Psoas muscle (tissue), 8 donors: ENCODE data around the gene SLC9A7. TPM values are rescaled to one million over a fixed set of nuclear protein-coding genes. Genes with fewer than 3 reads are reported as not detected.
A peak's percentile ranks its signal among the peaks of the same experiment; 100 is the strongest.

ENCODE experiments used
- ATAC-seq, 4 donors: fragments of 200-7000 bp; cut with Tn5 transposase; one replicate each; pipeline ENCODE4 v1.9.1; 2020; ENCODE audit warnings: moderate library complexity in 3 of 4, mild to moderate bottlenecking in 2 of 4
- DNase-seq, 2 donors: peaks; one replicate each; pipeline ENCODE4 v3.0.0-alpha.2; 2020
- H3K27ac ChIP-seq: fragments of 200-600 bp; one replicate; pipeline ENCODE4 v1.8.0; 2022
- H3K27me3 ChIP-seq, 3 donors: fragments of 200-600 bp in 1 of 3; one replicate each; pipeline versions ENCODE4 v1.6.1 to v1.8.0; 2013 to 2022; ENCODE audit warnings: low read length in 2 of 3, mild to moderate bottlenecking in 2 of 3, moderate library complexity in 1 of 3; ENCODE audit not compliant: insufficient read depth in 3 of 3
- H3K36me3 ChIP-seq, 2 donors: fragments of 200-600 bp in 1 of 2; one replicate each; pipeline versions ENCODE4 v1.6.1 to v1.8.0; 2013 to 2022; ENCODE audit warnings: low read depth in 1 of 2, mild to moderate bottlenecking in 1 of 2, moderate library complexity in 1 of 2; ENCODE audit not compliant: insufficient read depth in 1 of 2
- H3K4me1 ChIP-seq: fragments of 200-600 bp; one replicate; pipeline ENCODE4 v1.8.0; 2022
- H3K4me3 ChIP-seq: fragments of 200-600 bp; one replicate; pipeline ENCODE4 v1.8.0; 2022; ENCODE audit warnings: mild to moderate bottlenecking
- H3K9me3 ChIP-seq: fragments of 200-600 bp; one replicate; pipeline ENCODE4 v1.8.0; 2022
- WGBS, 3 donors: extraction: QIAGEN DNeasy Blood & Tissue Kit; methylation state at CpG; one replicate each; pipeline versions ENCODE4 v1.1.6 to v1.1.7; 2013; 5-methylcytosine and 5-hydroxymethylcytosine counted together
- intact Hi-C, 2 donors: fragments of 100-400 bp; cut with DNase I; formaldehyde crosslinking; loops; one replicate each; pipeline versions ENCODE4 v1.11.0 to v1.14.2; 2022
- polyA plus RNA-seq, 3 donors: library from polyadenylated mRNA; stranded (reverse); fragments of 200-250 nt; gene quantifications; one replicate each; pipeline ENCODE4 v1.2.3, GENCODE V29; 2013
- total RNA-seq, 4 donors: library from RNA; stranded (reverse); fragmentation: NEBNext Ultra II Directional in 2 of 4; extraction: Animal tissue kit (Norgen Biotek cat#: 25700) in 2 of 4; gene quantifications; one replicate each; pipeline versions ENCODE4 v1.2.1 to v1.2.4, GENCODE V29; 2021 to 2023
- TF ChIP-seq, protein P1 (sequence below): fragments of 200-600 bp; IDR thresholded peaks from one replicate; pipeline ENCODE4 v1.8.0; 2022; ENCODE audit warnings: antibody characterized with exemption
- donor health status: healthy with polysubstance abuse.
- donor health status: DM: no; HTN: no; CAD: no; lungs with moderate emphysema.
- donor health status: Bipolar disorder and iron deficiency.
- donor health status: healthy.
- donor health status: DM: yes; HTN: yes; CAD: no.
- donor health status: DM: no; HTN: no; CAD: no.
- donor health status: DM: no; HTN: no; CAD: no.
- donor health status: DM: yes; HTN: yes; CAD: no.

Gene SLC9A7
- total and polyA plus RNA-seq, 7 donors = 1.5 to 14.0 (median 8.2) TPM

- intact Hi-C loops = loop anchor here in 1 of 2 donors (5.0 kb wide), 1 partner anchor 128 kb away; no protein-coding TSS in a partner anchor
- Histone ChIP-seq H3K27ac (no peak overlapping the region), H3K4me1 (no peaks in the 10 kb centered on the region), H3K9me3 (no peaks in the 10 kb centered on the region), H3K27me3 (no peaks in the 10 kb centered on the region), H3K36me3 (no peaks in the 10 kb centered on the region), H3K4me3 (no peak overlapping the region)
- DNase-seq (no peak), ATAC-seq (no peak)
- TF ChIP-seq, protein P1, sequence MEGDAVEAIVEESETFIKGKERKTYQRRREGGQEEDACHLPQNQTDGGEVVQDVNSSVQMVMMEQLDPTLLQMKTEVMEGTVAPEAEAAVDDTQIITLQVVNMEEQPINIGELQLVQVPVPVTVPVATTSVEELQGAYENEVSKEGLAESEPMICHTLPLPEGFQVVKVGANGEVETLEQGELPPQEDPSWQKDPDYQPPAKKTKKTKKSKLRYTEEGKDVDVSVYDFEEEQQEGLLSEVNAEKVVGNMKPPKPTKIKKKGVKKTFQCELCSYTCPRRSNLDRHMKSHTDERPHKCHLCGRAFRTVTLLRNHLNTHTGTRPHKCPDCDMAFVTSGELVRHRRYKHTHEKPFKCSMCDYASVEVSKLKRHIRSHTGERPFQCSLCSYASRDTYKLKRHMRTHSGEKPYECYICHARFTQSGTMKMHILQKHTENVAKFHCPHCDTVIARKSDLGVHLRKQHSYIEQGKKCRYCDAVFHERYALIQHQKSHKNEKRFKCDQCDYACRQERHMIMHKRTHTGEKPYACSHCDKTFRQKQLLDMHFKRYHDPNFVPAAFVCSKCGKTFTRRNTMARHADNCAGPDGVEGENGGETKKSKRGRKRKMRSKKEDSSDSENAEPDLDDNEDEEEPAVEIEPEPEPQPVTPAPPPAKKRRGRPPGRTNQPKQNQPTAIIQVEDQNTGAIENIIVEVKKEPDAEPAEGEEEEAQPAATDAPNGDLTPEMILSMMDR = no peak
- 55 to 64% (median 61%) methylated on average over 3 of the region's 3 CpGs for WGBS, 3 donors
These were observed 199.9 kb downstream of the SLC9A7 start for GRCh38 chrX:46559062-46559461.

- Histone ChIP-seq H3K9me3 (no peaks in the 10 kb centered on the region), H3K36me3 (no peaks in the 10 kb centered on the region), H3K27me3 (no peaks in the 10 kb centered on the region), H3K4me1 (no peaks in the 10 kb centered on the region), H3K27ac (no peak overlapping the region), H3K4me3 (no peak overlapping the region)
- DNase-seq (no peak), ATAC-seq (no peak)
- intact Hi-C loops = loop anchor here in 1 of 2 donors (5.0 kb wide), 1 partner anchor 132 kb away; no protein-coding TSS in a partner anchor
- 32 to 41% (median 40%) methylated on average over 2 of the region's 2 CpGs for WGBS, 3 donors
- TF ChIP-seq, protein P1 = peak; percentile 22
These were observed 204.0 kb downstream of the SLC9A7 start for GRCh38 chrX:46554942-46555341.

- intact Hi-C loops = no loop called here
- H3K4me3 ChIP-seq = no peak overlapping the region
- DNase-seq (no peak), ATAC-seq (no peak)
- no peak overlapping the region for H3K27ac ChIP-seq
- no peaks in the 10 kb centered on the region for H3K36me3 ChIP-seq
- no peaks in the 10 kb centered on the region for H3K4me1 ChIP-seq
- H3K9me3 ChIP-seq = no peaks in the 10 kb centered on the region
- WGBS, 3 donors = 81 to 95% (median 92%) methylated on average over 5 of the region's 5 CpGs
- H3K27me3 ChIP-seq = no peaks in the 10 kb centered on the region
- TF ChIP-seq, protein P1 = no peak
These were observed 205.0 kb downstream of the SLC9A7 start for GRCh38 chrX:46553935-46554334.

DNA sequence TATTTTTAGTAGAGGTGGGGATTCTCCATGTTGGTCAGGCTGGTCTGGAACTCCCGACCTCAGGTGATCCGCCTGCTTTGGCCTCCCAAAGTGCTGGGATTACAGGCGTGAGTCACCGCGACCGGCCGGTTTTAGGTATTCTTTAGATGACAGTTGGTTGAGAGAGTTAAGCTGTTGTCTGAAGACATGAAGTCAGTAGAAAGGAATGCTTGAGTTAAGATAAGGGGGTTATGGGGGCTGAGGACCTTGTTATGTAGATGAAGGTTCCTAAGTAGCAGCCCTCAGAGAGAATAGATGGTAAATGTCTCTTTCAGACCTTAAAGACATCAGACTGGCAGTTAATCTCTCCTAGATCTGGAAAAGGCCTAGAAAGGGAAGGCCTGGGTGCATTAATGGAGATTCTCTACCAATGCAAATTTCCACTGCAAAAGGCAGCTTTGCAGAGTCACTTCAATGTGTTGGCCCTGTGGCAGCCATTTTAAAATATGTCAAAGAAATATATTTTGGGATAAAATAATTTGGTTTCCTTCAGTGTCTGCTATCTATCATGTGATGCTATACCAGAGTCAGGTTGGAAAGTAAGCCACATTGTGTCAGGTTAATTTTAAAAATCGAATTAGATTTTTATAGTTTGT lies 207.3 kb downstream of the SLC9A7 start:
- no peak overlapping the region for H3K4me3 ChIP-seq
- peaks cover 1% of the 10 kb centered on the region for H3K4me1 ChIP-seq
- WGBS, 3 donors = 66 to 72% (median 71%) methylated on average over 8 of the region's 8 CpGs
- H3K9me3 ChIP-seq = no peaks in the 10 kb centered on the region
- intact Hi-C loops = no loop called here
- H3K36me3 ChIP-seq = peaks cover 0 to 5% of the 10 kb centered on the region in 2 donors
- no peak overlapping the region for H3K27ac ChIP-seq
- no peaks in the 10 kb centered on the region for H3K27me3 ChIP-seq
- TF ChIP-seq, protein P1 = no peak
- DNase-seq (no peak), ATAC-seq (no peak)

GRCh38 chrX:46549914-46550313 lies 209.0 kb downstream of the SLC9A7 start:
- WGBS, 3 donors = 75 to 100% (median 88%) methylated on average over 1 of the region's 1 CpG
- H3K27me3 ChIP-seq = no peaks in the 10 kb centered on the region
- TF ChIP-seq, protein P1 = no peak
- intact Hi-C loops = no loop called here
- ATAC-seq (no peak), DNase-seq (no peak)
- H3K27ac ChIP-seq = no peak overlapping the region
- no peaks in the 10 kb centered on the region for H3K9me3 ChIP-seq
- peaks cover 0 to 5% of the 10 kb centered on the region in 2 donors for H3K36me3 ChIP-seq
- H3K4me3 ChIP-seq = no peak overlapping the region
- peaks cover 5% of the 10 kb centered on the region for H3K4me1 ChIP-seq
